H1 (cell line): ENCODE results near the gene DGKD.

Experiments used
- EP300 ChIP-seq, 2 experiments: IDR thresholded peaks; 1 replicate in 1 of 2; 2 replicates in 1 of 2; pipeline ENCODE4 v1.6.1; 2011 to 2012; ENCODE audit warnings: low read depth in 2 of 2, low read length in 2 of 2, mild to moderate bottlenecking in 2 of 2, borderline replicate concordance in 1 of 2, inconsistent platforms in 1 of 2, moderate library complexity in 1 of 2
- POLR2A ChIP-seq, 2 experiments: IDR thresholded peaks; 1 replicate in 1 of 2; 2 replicates in 1 of 2; pipeline ENCODE4 v1.6.1; 2011; ENCODE audit warnings: low read depth in 2 of 2, low read length in 2 of 2, mild to moderate bottlenecking in 2 of 2; ENCODE audit errors: control extremely low read depth in 1 of 2
- SRF ChIP-seq: IDR thresholded peaks from 2 replicates; pipeline ENCODE4 v1.6.1; 2011; ENCODE audit warnings: mild to moderate bottlenecking, low read depth, low read length, moderate library complexity
- YY1 ChIP-seq: IDR thresholded peaks from 2 replicates; pipeline ENCODE4 v1.6.1; 2011; ENCODE audit warnings: low read depth, mild to moderate bottlenecking, low read length

DNA sequence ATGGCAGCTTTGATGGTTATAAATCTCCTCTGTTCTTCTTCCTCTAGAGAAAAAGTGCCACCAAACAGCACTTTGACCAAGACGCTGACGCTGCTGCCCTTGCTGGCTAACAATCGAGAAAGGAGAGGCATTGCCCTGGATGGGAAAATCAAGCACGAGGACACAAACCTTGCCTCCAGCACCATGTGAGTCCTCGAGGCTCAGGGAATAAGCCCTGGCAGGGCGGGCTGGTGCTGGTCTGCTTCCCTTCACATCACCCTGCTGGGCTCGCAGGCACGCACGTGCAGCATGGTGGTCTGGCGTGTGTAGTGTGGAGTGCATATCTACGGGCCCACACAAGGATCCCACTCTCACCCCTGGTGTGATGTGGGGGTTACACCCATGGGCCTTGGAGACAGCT, 19.4 kb upstream of the DGKD start:
- TF ChIP-seq SRF (no peak), EP300 (IDR thresholded peaks at IDR 0.05; ENCODE audit: borderline replicate concordance in 1 of 2, low read depth in 2 of 2, low read length in 2 of 2) (no peak), POLR2A (IDR thresholded peaks at IDR 0.05; ENCODE audit: control extremely low read depth in 1 of 2, low read depth in 2 of 2, low read length in 2 of 2) (no peak), YY1 (no peak)
